Raji (cell line): Measurements from ENCODE around the gene PTPA.

ENCODE experiments used
- POLR2A ChIP-seq: IDR thresholded peaks from 2 replicates; pipeline ENCODE4 v1.6.1; 2011; ENCODE audit warnings: low read depth, low read length, control low read depth; ENCODE audit not compliant: insufficient read depth

Gene PTPA

GRCh38 chr9:129183495-129184218 lies 72.4 kb downstream of the PTPA start:
- no peak for TF ChIP-seq POLR2A

- TF ChIP-seq POLR2A: no peak
These were observed 73.0 kb downstream of the PTPA start for GRCh38 chr9:129184219-129184524.

GRCh38 chr9:129184596-129185122 lies 73.4 kb downstream of the PTPA start:
- TF ChIP-seq POLR2A: no peak

GRCh38 chr9:129185402-129185801 lies 74.2 kb downstream of the PTPA start:
- TF ChIP-seq POLR2A: no peak

GRCh38 chr9:129185991-129186390 lies 74.8 kb downstream of the PTPA start:
- no peak for TF ChIP-seq POLR2A

- TF ChIP-seq POLR2A: no peak
These were observed 75.8 kb downstream of the PTPA start for GRCh38 chr9:129187042-129187441.

GRCh38 chr9:129191234-129191633 lies 80.0 kb downstream of the PTPA start:
- TF ChIP-seq POLR2A: no peak

- no peak for TF ChIP-seq POLR2A
These were observed 82.4 kb downstream of the PTPA start for GRCh38 chr9:129193655-129194054.

- TF ChIP-seq POLR2A: no peak
These were observed 83.0 kb downstream of the PTPA start for GRCh38 chr9:129194221-129194620.

- no peak for TF ChIP-seq POLR2A
These were observed 84.4 kb downstream of the PTPA start for GRCh38 chr9:129195606-129196005.

GRCh38 chr9:129197978-129198318 lies 86.7 kb downstream of the PTPA start:
- TF ChIP-seq POLR2A: no peak
